HG02870 (cell line): Measurements from ENCODE around the gene ATG5.

Experiments used
- ATAC-seq: cut with Tn5 transposase; IDR thresholded peaks from one replicate; pipeline ENCODE4 v1.9.1; 2021; ENCODE audit warnings: mild to moderate bottlenecking, moderate library complexity; ENCODE audit not compliant: unreplicated experiment

Gene ATG5

GRCh38 chr6:106325336-106326178 is at the start of gene ATG5:
Gene ATG5 (minus strand): TSS chr6:106325760. CDS start chr6:106316208, 9,552 bp downstream.
- ATAC-seq: peak; percentile 93

- ATAC-seq: no peak
Measured at GRCh38 chr6:106373502-106374239, 48.1 kb upstream of the ATG5 start.

GRCh38 chr6:106372838-106373501 is 47.4 kb upstream of the ATG5 start:
- ATAC-seq: no peak

GRCh38 chr6:106370639-106371038 is 45.1 kb upstream of the ATG5 start:
- no peak for ATAC-seq

- no peak for ATAC-seq
Measured at GRCh38 chr6:106369739-106370138, 44.2 kb upstream of the ATG5 start.

- ATAC-seq: no peak
Measured at GRCh38 chr6:106363401-106364138, 38.0 kb upstream of the ATG5 start.

- peak; percentile 34 for ATAC-seq
Measured at GRCh38 chr6:106360989-106361430, 35.5 kb upstream of the ATG5 start.

- ATAC-seq: peak; percentile 61
Measured at GRCh38 chr6:106360410-106360988, 34.9 kb upstream of the ATG5 start, which contains the start of gene CRYBG1. Gene CRYBG1 (plus strand): TSS chr6:106360717. CDS start chr6:106360909, 192 bp downstream.

GRCh38 chr6:106359959-106360409 is 34.4 kb upstream of the ATG5 start:
- no peak for ATAC-seq

GRCh38 chr6:106356378-106356777 is 30.8 kb upstream of the ATG5 start:
- no peak for ATAC-seq

GRCh38 chr6:106347219-106347618 is 21.7 kb upstream of the ATG5 start:
- no peak for ATAC-seq

GRCh38 chr6:106339334-106340029 is 13.9 kb upstream of the ATG5 start:
- ATAC-seq: no peak

GRCh38 chr6:106334646-106335448 is 9.3 kb upstream of the ATG5 start:
- ATAC-seq: no peak

- no peak for ATAC-seq
Measured at GRCh38 chr6:106324726-106325335, 729 bp downstream of the ATG5 start.

GRCh38 chr6:106321940-106322339 is 3.6 kb downstream of the ATG5 start:
- ATAC-seq: no peak

GRCh38 chr6:106318851-106319250 is 6.7 kb downstream of the ATG5 start:
- ATAC-seq: no peak

GRCh38 chr6:106318061-106318460 is 7.5 kb downstream of the ATG5 start:
- ATAC-seq: no peak

- peak; percentile 55 for ATAC-seq
Measured at GRCh38 chr6:106316375-106316766, 9.2 kb downstream of the ATG5 start.
